Measurements from ENCODE around the gene NOD1. TPM values are rescaled to one million over a fixed set of nuclear protein-coding genes. Genes with fewer than 3 reads are reported as not detected.

Gene NOD1
- total and polyA plus RNA-seq, 2 of the 13 experiments (the other 11 are each of a cell fraction or from before 2014, with no cell fraction given), result 1.7 to 2.9 TPM

DNA sequence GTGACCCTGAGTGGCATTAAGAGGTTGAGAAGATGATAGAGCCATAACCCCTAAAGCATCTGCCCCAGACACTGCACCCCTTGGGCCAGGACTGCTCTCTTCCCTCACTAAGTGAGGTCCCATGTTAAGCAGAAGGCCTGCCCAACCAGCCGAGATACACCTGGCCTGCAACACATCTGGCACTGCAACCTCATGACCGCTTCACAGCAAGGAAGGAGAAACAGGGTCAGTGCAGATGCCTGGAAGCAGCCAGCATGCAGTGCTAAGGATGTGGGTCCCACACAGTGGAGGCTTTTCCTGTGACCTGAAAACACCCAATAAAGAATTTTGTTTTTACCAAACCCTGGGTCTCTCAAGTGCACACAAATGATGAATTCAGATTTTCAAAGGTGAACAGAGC is 7.4 kb downstream of the NOD1 start:
- FAIRE-seq, result no peak
- Histone ChIP-seq H3K4me3 (replicated peaks in 1 of 3; ENCODE audit: insufficient read depth in 1 of 3, low read depth in 2 of 3, low read length in 3 of 3) (no peak overlapping the region), H3K9ac (ENCODE audit: insufficient read depth, low read depth, low read length) (no peak overlapping the region), H3K4me1 (ENCODE audit: insufficient read depth, low read length) (peaks cover 28% of the 10 kb centered on the region), H3K36me3 (replicated peaks in 1 of 2; ENCODE audit: control insufficient read depth in 1 of 2, insufficient read depth in 2 of 2, low read length in 2 of 2) (no peaks in the 10 kb centered on the region), H3K27ac (ENCODE audit: extremely low read length, insufficient read depth, low read length) (no peak overlapping the region), H3K27me3 (ENCODE audit: control insufficient read depth in 1 of 2, insufficient read depth in 2 of 2, low read length in 2 of 2) (no peaks in the 10 kb centered on the region), H2AFZ (ENCODE audit: low read length) (no peak overlapping the region), H3K9me3 (ENCODE audit: low read length) (no peaks in the 10 kb centered on the region), H4K20me1 (ENCODE audit: insufficient read depth, low read length) (no peaks in the 10 kb centered on the region), H3K4me2 (ENCODE audit: low read depth, low read length) (no peak overlapping the region), H3K79me2 (ENCODE audit: insufficient read depth, low read length) (no peaks in the 10 kb centered on the region)
- TF ChIP-seq ZBTB7A (CRISPR knock-in tag; IDR thresholded peaks at IDR 0.05) (no peak), ZNF878 (CRISPR knock-in tag; IDR thresholded peaks at IDR 0.05) (no peak), TEAD2 (CRISPR knock-in tag; IDR thresholded peaks at IDR 0.05) (no peak), NFYB (CRISPR knock-in tag; IDR thresholded peaks at IDR 0.05) (no peak), NFIB (CRISPR knock-in tag; IDR thresholded peaks at IDR 0.05; ENCODE audit: borderline replicate concordance) (no peak), ZNF747 (CRISPR knock-in tag; IDR thresholded peaks at IDR 0.05; ENCODE audit: borderline replicate concordance) (no peak), ZNF34 (CRISPR knock-in tag; IDR thresholded peaks at IDR 0.05; ENCODE audit: borderline replicate concordance) (no peak), ZNF367 (CRISPR knock-in tag; IDR thresholded peaks at IDR 0.05; ENCODE audit: borderline replicate concordance) (no peak)
- 75% methylated on average over 2 of the region's 2 CpGs for WGBS (ENCODE audit: low lambda C conversion rate)
- ATAC-seq, result no peak
- intact Hi-C loops (cut with micrococcal nuclease; ENCODE audit: unreplicated experiment) (no loop called here), in situ Hi-C loops (cut with HindIII; ENCODE audit: extremely low pct_ligation_motif_present, low pct_unique_long_range_greater_than_20kb) (no loop called here)
- ChIA-PET CTCF (ENCODE audit: low intra/inter-chr PET ratio, low total read pairs) (no interaction called here), POLR2A (no interaction called here)
- BruUV-seq (replicated peaks), result no TSS peak
- no peak for DNase-seq (ENCODE audit: low spot score)

DNA sequence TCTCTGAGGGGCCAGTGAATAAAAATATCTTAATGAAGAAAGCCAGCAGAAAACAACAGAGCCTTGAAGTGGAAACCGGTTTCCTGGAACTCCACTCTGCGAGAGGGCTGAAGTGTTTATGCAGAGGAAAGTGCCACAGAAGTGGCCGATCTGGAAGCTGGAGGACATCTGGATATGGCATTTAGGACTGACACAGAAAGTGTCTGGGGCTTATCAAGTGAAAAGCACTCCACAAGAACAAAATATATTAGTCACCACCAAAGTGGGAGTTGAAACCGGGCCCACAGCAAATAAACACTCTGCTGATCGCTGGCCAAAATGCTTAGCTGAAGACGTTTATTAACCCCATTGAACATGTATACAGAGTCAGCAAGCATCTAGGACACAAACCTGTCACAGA is 7.8 kb downstream of the NOD1 start:
- H3K4me2 ChIP-seq (ENCODE audit: low read depth, low read length), result no peak overlapping the region
- in situ Hi-C loops (cut with HindIII; ENCODE audit: extremely low pct_ligation_motif_present, low pct_unique_long_range_greater_than_20kb), result no loop called here
- H3K36me3 ChIP-seq (replicated peaks in 1 of 2; ENCODE audit: control insufficient read depth in 1 of 2, insufficient read depth in 2 of 2, low read length in 2 of 2), result no peaks in the 10 kb centered on the region
- DNase-seq (ENCODE audit: low spot score) (no peak), FAIRE-seq (no peak), ATAC-seq (no peak)
- intact Hi-C loops (cut with micrococcal nuclease; ENCODE audit: unreplicated experiment), result no loop called here
- no peak overlapping the region for H3K9ac ChIP-seq (ENCODE audit: insufficient read depth, low read depth, low read length)
- no TSS peak for BruUV-seq (replicated peaks)
- H3K27ac ChIP-seq (ENCODE audit: extremely low read length, insufficient read depth, low read length), result no peak overlapping the region
- no peaks in the 10 kb centered on the region for H3K27me3 ChIP-seq (ENCODE audit: control insufficient read depth in 1 of 2, insufficient read depth in 2 of 2, low read length in 2 of 2)
- H2AFZ ChIP-seq (ENCODE audit: low read length), result no peak overlapping the region
- peaks cover 24% of the 10 kb centered on the region for H3K4me1 ChIP-seq (ENCODE audit: insufficient read depth, low read length)
- H3K9me3 ChIP-seq (ENCODE audit: low read length), result no peaks in the 10 kb centered on the region
- no peaks in the 10 kb centered on the region for H3K79me2 ChIP-seq (ENCODE audit: insufficient read depth, low read length)
- 71% methylated on average over 6 of the region's 6 CpGs for WGBS (ENCODE audit: low lambda C conversion rate)
- ChIA-PET CTCF (ENCODE audit: low intra/inter-chr PET ratio, low total read pairs) (no interaction called here), POLR2A (no interaction called here)
- H3K4me3 ChIP-seq (replicated peaks in 1 of 3; ENCODE audit: insufficient read depth in 1 of 3, low read depth in 2 of 3, low read length in 3 of 3), result no peak overlapping the region
- no peaks in the 10 kb centered on the region for H4K20me1 ChIP-seq (ENCODE audit: insufficient read depth, low read length)
- TF ChIP-seq PAF1 (CRISPR knock-in tag; IDR thresholded peaks at IDR 0.05) (no peak), ZNF572 (CRISPR knock-in tag; IDR thresholded peaks at IDR 0.05) (no peak), JUNB (CRISPR knock-in tag; IDR thresholded peaks at IDR 0.05; ENCODE audit: borderline replicate concordance) (no peak), SIN3B (IDR thresholded peaks at IDR 0.05; ENCODE audit: low read length) (no peak), MBNL3 (CRISPR knock-in tag; conservative IDR thresholded peaks at IDR 0.05) (no peak), ZMYM2 (CRISPR knock-in tag; IDR thresholded peaks at IDR 0.05) (no peak), KDM1A (CRISPR knock-in tag; IDR thresholded peaks at IDR 0.05) (no peak), RBM22 (optimal IDR thresholded peaks at IDR 0.05; ENCODE audit: low read length) (no peak), ZNF180 (CRISPR knock-in tag; IDR thresholded peaks at IDR 0.05; ENCODE audit: borderline replicate concordance, low read depth) (no peak), CCAR2 (optimal IDR thresholded peaks at IDR 0.05; ENCODE audit: low read depth, low read length) (no peak)
- TF ChIP-seq, protein P1, sequence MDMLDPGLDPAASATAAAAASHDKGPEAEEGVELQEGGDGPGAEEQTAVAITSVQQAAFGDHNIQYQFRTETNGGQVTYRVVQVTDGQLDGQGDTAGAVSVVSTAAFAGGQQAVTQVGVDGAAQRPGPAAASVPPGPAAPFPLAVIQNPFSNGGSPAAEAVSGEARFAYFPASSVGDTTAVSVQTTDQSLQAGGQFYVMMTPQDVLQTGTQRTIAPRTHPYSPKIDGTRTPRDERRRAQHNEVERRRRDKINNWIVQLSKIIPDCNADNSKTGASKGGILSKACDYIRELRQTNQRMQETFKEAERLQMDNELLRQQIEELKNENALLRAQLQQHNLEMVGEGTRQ (IDR thresholded peaks at IDR 0.05; ENCODE audit: low read depth, low read length), result no peak
- TF ChIP-seq, protein P1 (CRISPR knock-in tag; IDR thresholded peaks at IDR 0.05; ENCODE audit: borderline replicate concordance), result no peak
- TF ChIP-seq, protein P2, sequence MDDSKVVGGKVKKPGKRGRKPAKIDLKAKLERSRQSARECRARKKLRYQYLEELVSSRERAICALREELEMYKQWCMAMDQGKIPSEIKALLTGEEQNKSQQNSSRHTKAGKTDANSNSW (CRISPR knock-in tag; IDR thresholded peaks at IDR 0.05; ENCODE audit: borderline replicate concordance), result no peak

Data from HepG2 (cell line).